Smooth muscle cell (in vitro differentiated cells): Measurements from ENCODE around the gene AFF1. TPM values are rescaled to one million over a fixed set of nuclear protein-coding genes. Genes with fewer than 3 reads are reported as not detected.
A peak's percentile ranks its signal among the peaks of the same experiment; 100 is the strongest.

ENCODE experiments used
- DNase-seq: peaks from one replicate; lab custom pipeline; 2025; ENCODE audit not compliant: unreplicated experiment; lab: John Stamatoyannopoulos, UW
- H2AFZ ChIP-seq: fragments of 200-600 bp; sonication (generic); 2 replicates; pipeline ENCODE4 v1.6.0; 2016; ENCODE audit warnings: antibody characterized with exemption, low read depth, mild to moderate bottlenecking
- H3F3A ChIP-seq: fragments of 200-600 bp; sonication (generic); 2 replicates; pipeline ENCODE4 v1.6.0; 2017; ENCODE audit warnings: antibody characterized with exemption, low read depth
- H3K27ac ChIP-seq: fragments of 200-600 bp; sonication (generic); 2 replicates; pipeline ENCODE4 v1.5.1; 2016; ENCODE audit warnings: low read depth, mild to moderate bottlenecking
- H3K27me3 ChIP-seq: fragments of 200-600 bp; sonication (generic); 2 replicates; pipeline ENCODE4 v1.6.1; 2016; ENCODE audit warnings: low read depth, mild to moderate bottlenecking
- H3K36me3 ChIP-seq: fragments of 200-600 bp; sonication (generic); 2 replicates; pipeline ENCODE4 v1.5.1; 2016; ENCODE audit warnings: low read depth
- H3K4me1 ChIP-seq: fragments of 200-600 bp; sonication (generic); 2 replicates; pipeline ENCODE4 v1.5.1; 2016; ENCODE audit warnings: low read depth
- H3K4me2 ChIP-seq: fragments of 200-600 bp; sonication (generic); 2 replicates; pipeline ENCODE4 v1.6.0; 2016; ENCODE audit warnings: mild to moderate bottlenecking
- H3K4me3 ChIP-seq: fragments of 200-600 bp; sonication (generic); 2 replicates; pipeline ENCODE4 v1.5.1; 2016; ENCODE audit warnings: mild to moderate bottlenecking
- H3K79me2 ChIP-seq: fragments of 200-600 bp; sonication (generic); 2 replicates; pipeline ENCODE4 v1.6.0; 2016; ENCODE audit warnings: low read depth, mild to moderate bottlenecking
- H3K9ac ChIP-seq: fragments of 200-600 bp; sonication (generic); 2 replicates; pipeline ENCODE4 v1.6.0; 2016; ENCODE audit warnings: low read depth
- H3K9me3 ChIP-seq: fragments of 200-600 bp; sonication (generic); replicated peaks from 2 replicates; pipeline ENCODE4 v1.5.1; 2016; ENCODE audit warnings: low read depth
- H4K20me1 ChIP-seq: fragments of 200-600 bp; sonication (generic); 2 replicates; pipeline ENCODE4 v1.6.0; 2016; ENCODE audit warnings: low read depth
- CTCF ChIP-seq: fragments of 200-600 bp; sonication (generic); IDR thresholded peaks from 2 replicates; pipeline ENCODE4 v1.5.1; 2017; ENCODE audit warnings: borderline replicate concordance, mild to moderate bottlenecking, antibody characterized with exemption; ENCODE audit not compliant: insufficient read depth, poor library complexity, severe bottlenecking
- WGBS: methylation state at CpG from one replicate; pipeline ENCODE4 v1.1.7; 2016; ENCODE audit warnings: low lambda C conversion rate; 5-methylcytosine and 5-hydroxymethylcytosine counted together
- polyA plus RNA-seq: library from polyadenylated mRNA; unstranded; fragments of >200 nt; fragmentation: Nextera tagmentation; extraction: Ambion mirVana; gene quantifications from 2 replicates; pipeline ENCODE4 v1.2.1, GENCODE V29; 2016
- total RNA-seq: library from RNA; depleted of rRNA; stranded (reverse); fragments of >200 nt; gene quantifications from 2 replicates; pipeline ENCODE4 v1.2.3, GENCODE V29; 2014

Gene AFF1
- total and polyA plus RNA-seq, 2 experiments from 2014 or later: 6.6 to 17.7 TPM

DNA sequence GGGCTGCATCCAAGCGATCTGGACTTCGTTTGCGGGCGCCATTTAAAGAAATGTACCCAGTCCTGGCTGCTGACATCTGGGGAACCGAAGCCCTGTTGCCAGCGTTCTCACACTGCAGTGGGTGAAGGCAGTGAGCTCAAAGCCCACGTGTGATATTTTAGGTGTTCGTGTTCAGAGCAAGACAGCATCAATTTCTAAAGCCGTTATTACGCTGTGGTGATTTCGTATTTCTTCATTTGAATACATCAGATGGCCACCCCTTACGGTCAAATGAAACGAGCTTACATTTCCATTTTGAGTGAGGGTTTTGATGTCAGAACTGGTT lies 42.2 kb upstream of the AFF1 start:
- 29% methylated on average over 13 of the region's 13 CpGs for WGBS
- Histone ChIP-seq H3F3A (peaks cover 7% of the 10 kb centered on the region), H3K79me2 (no peaks in the 10 kb centered on the region), H2AFZ (peak overlapping the region; percentile 96), H3K36me3 (no peaks in the 10 kb centered on the region), H3K27me3 (no peaks in the 10 kb centered on the region), H3K9me3 (no peaks in the 10 kb centered on the region), H3K4me3 (peak overlapping the region; percentile 85), H4K20me1 (no peaks in the 10 kb centered on the region), H3K4me1 (peaks cover 24% of the 10 kb centered on the region), H3K27ac (peak overlapping the region; percentile 80), H3K9ac (peak overlapping the region; percentile 79), H3K4me2 (peak overlapping the region; percentile 95)
- no peak for DNase-seq
- TF ChIP-seq CTCF: no peak

DNA sequence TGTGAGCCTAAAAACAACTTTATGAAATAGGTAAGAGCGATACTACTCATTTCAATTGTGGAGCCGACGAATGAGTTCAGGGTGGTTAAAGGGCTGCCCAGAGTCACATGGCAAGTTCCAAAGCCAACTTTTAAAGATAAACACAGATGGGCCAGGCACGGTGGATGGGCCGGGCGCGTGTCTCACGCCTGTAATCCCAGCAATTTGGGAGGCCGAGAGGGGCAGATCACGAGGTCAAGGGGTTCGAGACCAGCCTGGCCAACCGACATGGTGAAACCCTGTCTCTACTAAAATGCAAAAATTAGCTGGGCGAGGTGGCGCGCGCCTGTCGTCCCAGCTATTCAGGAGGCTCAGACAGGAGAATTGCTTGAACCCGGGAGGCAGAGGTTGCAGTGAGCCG lies 41.7 kb upstream of the AFF1 start:
- H4K20me1 ChIP-seq: no peaks in the 10 kb centered on the region
- peaks cover 24% of the 10 kb centered on the region for H3K4me1 ChIP-seq
- 95% methylated on average over 19 of the region's 19 CpGs for WGBS
- peak overlapping the region; percentile 85 for H3K4me3 ChIP-seq
- H3K79me2 ChIP-seq: no peaks in the 10 kb centered on the region
- H3K4me2 ChIP-seq: peak overlapping the region; percentile 95
- H3K36me3 ChIP-seq: no peaks in the 10 kb centered on the region
- no peaks in the 10 kb centered on the region for H3K9me3 ChIP-seq
- H3K9ac ChIP-seq: no peak overlapping the region
- H3K27ac ChIP-seq: no peak overlapping the region
- peaks cover 7% of the 10 kb centered on the region for H3F3A ChIP-seq
- DNase-seq: no peak
- H3K27me3 ChIP-seq: no peaks in the 10 kb centered on the region
- H2AFZ ChIP-seq: no peak overlapping the region
- TF ChIP-seq CTCF: no peak

- no peak overlapping the region for H3K27ac ChIP-seq
- no peaks in the 10 kb centered on the region for H3K27me3 ChIP-seq
- no peak for TF ChIP-seq CTCF
- H3K79me2 ChIP-seq: no peaks in the 10 kb centered on the region
- no peak for DNase-seq
- H3K9ac ChIP-seq: no peak overlapping the region
- H3K4me1 ChIP-seq: peaks cover 24% of the 10 kb centered on the region
- no peak overlapping the region for H3K4me3 ChIP-seq
- H2AFZ ChIP-seq: no peak overlapping the region
- no peak overlapping the region for H3K4me2 ChIP-seq
- H4K20me1 ChIP-seq: no peaks in the 10 kb centered on the region
- no peaks in the 10 kb centered on the region for H3K36me3 ChIP-seq
- H3K9me3 ChIP-seq: no peaks in the 10 kb centered on the region
- peaks cover 7% of the 10 kb centered on the region for H3F3A ChIP-seq
These were observed 40.4 kb upstream of the AFF1 start for GRCh38 chr4:86894455-86894854.

GRCh38 chr4:86895692-86896488 lies 38.9 kb upstream of the AFF1 start:
- H3K4me1 ChIP-seq: peaks cover 21% of the 10 kb centered on the region
- no peak overlapping the region for H2AFZ ChIP-seq
- peak; percentile 77 for TF ChIP-seq CTCF
- no peaks in the 10 kb centered on the region for H4K20me1 ChIP-seq
- H3K27me3 ChIP-seq: no peaks in the 10 kb centered on the region
- H3F3A ChIP-seq: peaks cover 7% of the 10 kb centered on the region
- no peaks in the 10 kb centered on the region for H3K36me3 ChIP-seq
- DNase-seq: no peak
- no peak overlapping the region for H3K4me2 ChIP-seq
- 77% methylated on average over 6 of the region's 6 CpGs for WGBS
- H3K79me2 ChIP-seq: no peaks in the 10 kb centered on the region
- no peak overlapping the region for H3K9ac ChIP-seq
- H3K4me3 ChIP-seq: no peak overlapping the region
- H3K9me3 ChIP-seq: no peaks in the 10 kb centered on the region
- no peak overlapping the region for H3K27ac ChIP-seq
